SW480 (cell line): ENCODE data around the gene SKI.

ENCODE experiments used
- DNase-seq: peaks from one replicate; pipeline ENCODE4 v3.0.0-alpha.2; 2016; ENCODE audit warnings: low spot score

Gene SKI

GRCh38 chr1:2229911-2230731 lies 2.0 kb downstream of the SKI start:
- peak; percentile 17 for DNase-seq

- peak; percentile 36 for DNase-seq
Observed at GRCh38 chr1:2230781-2231531, 2.8 kb downstream of the SKI start.

GRCh38 chr1:2231532-2232254 lies 3.6 kb downstream of the SKI start:
- peak; percentile 53 for DNase-seq

- DNase-seq = no peak
Observed at GRCh38 chr1:2232255-2232915, 4.3 kb downstream of the SKI start.

- no peak for DNase-seq
Observed at GRCh38 chr1:2232916-2233438, 4.9 kb downstream of the SKI start.

- no peak for DNase-seq
Observed at GRCh38 chr1:2233468-2233867, 5.3 kb downstream of the SKI start.

- DNase-seq = peak; percentile 18
Observed at GRCh38 chr1:2233997-2234761, 6.1 kb downstream of the SKI start.

- DNase-seq = no peak
Observed at GRCh38 chr1:2234762-2235113, 6.6 kb downstream of the SKI start.

- no peak for DNase-seq
Observed at GRCh38 chr1:2235300-2235998, 7.3 kb downstream of the SKI start.

GRCh38 chr1:2236695-2237677 lies 8.9 kb downstream of the SKI start:
- DNase-seq = peak; percentile 93

- no peak for DNase-seq
Observed at GRCh38 chr1:2237773-2238172, 9.7 kb downstream of the SKI start.

GRCh38 chr1:2238361-2239012 lies 10.4 kb downstream of the SKI start:
- no peak for DNase-seq

GRCh38 chr1:2239013-2239370 lies 10.9 kb downstream of the SKI start:
- no peak for DNase-seq

- peak; percentile 16 for DNase-seq
Observed at GRCh38 chr1:2239384-2239985, 11.4 kb downstream of the SKI start.

- no peak for DNase-seq
Observed at GRCh38 chr1:2240270-2241156, 12.4 kb downstream of the SKI start.

GRCh38 chr1:2241820-2242219 lies 13.7 kb downstream of the SKI start:
- no peak for DNase-seq
